Omental fat pad (tissue), 4 donors: ENCODE measurements around the gene ZNG1B. TPM values are rescaled to one million over a fixed set of nuclear protein-coding genes. Genes with fewer than 3 reads are reported as not detected.
"Not testable (repeated sequence)": the region's sequence is repeated elsewhere in the genome, so short reads cannot be mapped to it uniquely, and the experiment has no call there.

Experiments used
- ATAC-seq: fragments of 150-250 bp; one replicate; pipeline ENCODE4 v1.9.1; 2016; ENCODE audit warnings: mild to moderate bottlenecking, moderate library complexity; ENCODE audit not compliant: low FRiP score
- DNase-seq: peaks from one replicate; pipeline ENCODE4 v3.0.0-alpha.2; 2019; ENCODE audit warnings: low spot score
- total RNA-seq, 4 donors: library from RNA; depleted of rRNA; stranded (reverse); fragments of >200 nt; gene quantifications; one replicate each; pipeline ENCODE4 v1.1.0, GENCODE V29; 2016

The ZNG1B gene
- total RNA-seq, 4 donors from 2014 or later: 18.7 to 36.1 (median 29.5) TPM

DNA sequence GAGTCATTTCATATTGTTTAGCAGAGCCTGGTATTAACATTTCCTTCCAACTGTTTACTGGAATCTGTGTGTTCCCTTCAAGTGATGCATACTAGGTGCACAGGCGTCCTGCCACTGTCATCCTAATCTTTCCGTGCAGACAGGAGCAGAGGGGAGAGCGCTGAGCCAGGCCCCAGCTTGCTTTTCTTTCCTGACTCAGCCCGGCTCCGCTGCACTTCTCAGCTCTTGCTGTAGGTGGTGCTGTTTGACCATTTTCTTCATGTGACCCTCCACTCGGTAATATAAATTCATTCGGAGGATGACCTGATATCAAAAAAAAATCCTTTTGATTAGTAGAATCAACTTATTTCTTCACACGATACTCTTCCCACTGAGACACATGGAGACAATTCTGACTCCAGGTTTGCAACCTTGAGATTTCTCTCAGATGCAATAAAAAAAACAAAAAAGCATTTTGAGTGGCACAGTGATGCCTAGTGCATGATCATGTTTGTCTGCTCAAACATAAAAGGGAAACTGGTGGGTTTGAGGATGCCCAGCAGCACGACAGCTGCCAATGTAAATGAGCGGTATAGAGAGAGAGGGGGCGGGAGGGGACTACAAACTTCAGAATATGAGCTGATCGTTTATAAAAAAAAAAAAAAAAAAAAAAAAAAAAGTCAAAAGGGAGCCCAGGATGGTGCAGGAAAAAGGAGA is 90.0 kb downstream of the ZNG1B start:
- not testable (repeated sequence) for DNase-seq

DNA sequence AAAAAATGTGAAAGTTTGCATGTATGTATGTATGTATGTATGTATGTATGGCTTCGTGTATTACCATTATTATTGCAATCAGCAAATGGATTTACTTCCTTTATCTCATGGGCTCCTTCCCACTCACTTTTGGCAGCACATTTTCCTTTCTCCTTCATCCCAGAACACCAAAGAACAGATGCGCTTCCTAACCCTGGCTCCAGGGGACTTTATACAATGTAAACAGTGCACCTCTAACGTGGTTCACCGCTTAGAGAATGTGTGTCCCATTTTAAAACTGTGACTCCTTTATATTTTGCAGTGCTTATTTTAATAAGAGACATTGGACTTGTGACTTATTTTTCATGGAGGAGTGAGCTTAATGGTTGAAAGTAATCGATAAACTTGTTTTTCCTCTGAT is 90.6 kb downstream of the ZNG1B start:
- not testable (repeated sequence) for ATAC-seq, DNase-seq

More for the DNA sequence above, 90.0 kb downstream of the ZNG1B start:
- ATAC-seq: peak; percentile 81

DNA sequence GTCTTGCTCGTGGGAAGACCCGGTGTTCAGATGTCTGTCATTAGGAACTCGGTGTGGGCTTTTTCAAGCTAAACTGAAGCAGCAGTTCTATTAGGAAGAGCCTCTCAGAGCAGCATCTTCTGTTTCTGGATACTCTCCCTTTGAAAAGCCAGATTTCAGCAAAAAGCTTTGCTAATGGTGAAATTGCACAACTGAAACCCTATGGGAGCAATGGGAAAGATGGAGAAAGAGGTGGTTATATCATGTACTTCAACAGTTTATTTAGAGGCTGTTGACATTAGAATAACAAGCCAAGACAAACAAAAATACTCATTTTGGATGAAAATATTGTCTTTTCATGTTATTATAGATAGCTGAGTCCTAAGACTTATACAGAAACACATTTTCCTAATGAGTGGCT is 91.4 kb downstream of the ZNG1B start:
- not testable (repeated sequence) for DNase-seq, ATAC-seq

DNA sequence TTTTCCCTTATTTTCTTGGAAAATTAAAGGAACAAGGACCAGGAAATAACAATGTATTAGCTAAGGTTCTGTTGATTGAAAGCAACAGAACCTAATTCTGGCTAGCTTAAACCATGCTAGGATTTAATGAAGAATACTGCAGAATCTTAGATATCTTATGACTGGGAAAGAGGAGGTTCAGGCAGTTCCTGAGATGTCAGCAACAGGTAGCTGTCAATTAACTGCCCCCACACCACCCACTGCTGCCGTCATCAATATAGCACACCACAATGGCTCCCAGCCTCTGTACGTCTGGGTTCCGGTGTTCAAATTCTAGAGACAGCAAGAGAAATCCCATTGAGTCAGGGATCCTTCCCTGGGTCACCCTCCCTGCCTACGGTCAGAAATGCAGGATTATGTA is 95.5 kb downstream of the ZNG1B start:
- not testable (repeated sequence) for DNase-seq, ATAC-seq

DNA sequence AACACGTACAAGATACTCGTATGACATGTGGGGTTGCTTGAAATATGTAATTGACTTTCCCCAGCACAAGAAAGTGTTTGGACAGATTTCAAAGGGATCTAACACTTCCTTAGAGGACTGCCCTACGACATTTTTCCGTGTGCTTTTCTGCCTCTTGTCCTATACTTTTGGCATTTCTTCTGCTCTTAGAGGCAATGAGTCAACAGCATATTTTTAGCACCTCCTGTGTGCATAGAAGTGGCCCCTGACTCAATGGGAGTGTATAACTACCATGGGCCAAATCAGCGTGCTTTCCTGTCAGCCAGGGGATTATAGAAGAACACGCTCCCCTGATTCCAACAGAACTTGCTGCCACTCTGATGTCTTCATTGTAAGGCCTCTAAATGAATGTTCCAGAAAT is 99.1 kb downstream of the ZNG1B start:
- ATAC-seq: not testable (repeated sequence)

DNA sequence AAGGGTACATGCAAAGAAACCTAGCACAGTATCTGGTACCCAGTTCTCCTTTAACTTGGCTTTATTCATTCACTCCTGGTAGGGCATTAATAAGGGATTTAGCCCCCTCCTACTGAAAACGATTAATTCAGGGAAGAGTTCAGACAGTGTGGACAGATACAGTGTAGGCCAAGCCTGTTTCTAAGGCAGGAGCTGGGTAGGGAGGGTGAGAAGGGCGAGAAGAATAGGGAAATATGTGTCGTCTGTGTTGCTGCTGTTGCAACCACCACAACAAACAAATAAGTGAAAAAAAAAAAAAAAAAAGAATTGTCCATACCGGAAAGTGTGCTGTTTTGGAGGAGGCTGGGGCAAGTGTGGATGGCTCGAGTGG is 103.3 kb downstream of the ZNG1B start:
- peak; percentile 31 for ATAC-seq

More for the DNA sequence above, 99.1 kb downstream of the ZNG1B start:
- DNase-seq: not testable (repeated sequence)

DNA sequence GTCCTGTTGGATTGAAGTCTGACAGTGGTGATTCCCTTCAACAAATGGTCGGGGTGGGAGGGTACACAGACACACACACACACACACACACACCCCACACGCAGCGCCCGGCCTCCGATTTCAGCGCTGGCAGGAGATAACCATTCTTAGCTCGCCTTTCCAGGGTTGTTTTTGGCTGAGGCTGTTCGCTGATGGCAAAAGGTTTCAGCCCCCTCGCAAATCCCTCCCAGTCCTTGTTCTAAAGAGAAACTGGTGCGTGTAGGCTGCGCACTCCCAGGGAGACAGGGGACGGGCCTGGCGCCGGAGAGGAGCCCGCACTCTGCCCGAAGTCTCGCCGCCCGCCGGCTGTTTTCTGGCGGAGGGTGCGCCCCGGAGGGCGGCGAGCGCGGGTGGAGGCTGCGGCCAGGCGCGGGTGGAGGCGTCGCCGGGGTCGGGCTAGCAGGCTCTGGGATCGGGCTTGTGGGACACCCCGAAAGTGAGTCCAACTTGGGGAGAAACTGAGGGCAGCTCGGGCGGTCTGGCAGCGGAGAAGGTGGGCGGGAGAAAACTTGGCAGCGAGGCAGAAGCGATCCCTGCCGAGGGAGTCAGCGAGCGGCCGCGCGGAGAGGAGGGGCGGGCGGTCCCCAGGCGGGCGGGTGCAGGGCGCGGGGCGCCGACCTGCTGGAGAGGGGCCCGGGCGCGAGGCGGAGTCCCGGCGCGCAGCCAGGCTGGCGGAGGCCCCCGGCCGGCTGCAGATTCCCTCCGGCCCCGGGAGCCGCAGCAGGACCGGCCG is 103.9 kb downstream of the ZNG1B start:
- DNase-seq: not testable (repeated sequence)
- peak; percentile 83 for ATAC-seq

More for the DNA sequence above, 103.3 kb downstream of the ZNG1B start:
- not testable (repeated sequence) for DNase-seq

DNA sequence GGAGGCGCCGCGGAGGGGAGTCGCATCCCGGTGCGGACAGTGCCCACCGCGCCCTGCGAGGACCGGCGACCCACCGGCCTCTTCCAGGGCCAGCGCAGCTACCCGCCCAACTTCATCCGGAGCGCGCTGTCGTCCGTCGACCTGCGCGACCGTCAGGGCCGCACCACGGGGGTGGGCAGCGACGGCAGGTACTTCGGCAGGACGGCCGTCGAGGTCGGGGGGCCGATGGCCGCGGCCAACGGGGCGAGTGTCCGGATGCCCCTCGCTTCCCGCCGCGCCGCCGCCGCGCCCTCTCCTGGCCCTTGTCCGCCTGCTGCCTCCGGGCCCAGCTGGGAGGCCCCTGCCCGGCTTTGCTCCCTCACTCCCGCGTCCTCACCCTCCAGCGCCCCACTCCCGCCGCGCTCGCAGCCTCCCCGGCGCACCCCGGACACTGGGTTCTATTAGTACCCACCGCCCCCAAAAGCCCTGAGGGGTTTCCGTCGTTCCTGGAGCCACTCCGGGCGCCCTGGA is 104.5 kb downstream of the ZNG1B start:
- ATAC-seq: peak; percentile 63
- not testable (repeated sequence) for DNase-seq

DNA sequence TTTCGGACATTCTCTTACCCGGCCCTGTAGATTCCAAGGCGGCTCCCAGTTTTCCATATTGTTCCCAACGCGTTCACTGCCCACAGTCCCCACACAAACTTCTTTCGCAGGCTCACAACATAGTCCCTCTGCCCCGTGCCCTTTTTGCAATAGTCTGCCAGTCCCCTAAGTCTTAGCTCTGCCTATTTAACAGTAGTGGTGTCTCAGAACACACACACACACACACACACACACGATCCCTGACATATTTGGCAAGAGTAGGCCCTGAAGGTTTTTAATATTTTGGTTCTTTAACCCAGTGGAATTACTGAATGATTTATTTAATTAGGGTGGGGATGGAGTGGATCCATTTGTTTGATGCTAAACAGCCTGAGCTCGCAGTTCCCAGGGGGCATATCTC is 105.0 kb downstream of the ZNG1B start:
- not testable (repeated sequence) for ATAC-seq, DNase-seq

Other genes with a start within 250 kb of the ZNG1B start
- gene PAX8, start 158.8 kb upstream of the ZNG1B start, total RNA-seq: 1 to 10 TPM; 2.8 to 9.4 (median 5.8) TPM
- under 1 TPM in 2 of 4 donors, not detected in 2; 0.19 to 0.24 TPM for gene FOXD4L1, start 61.0 kb downstream of the ZNG1B start, total RNA-seq
- 10 to 100 TPM in 1 of 4 donors, 1 to 10 TPM in 3; 4.5 to 10.6 (median 7.4) TPM for gene RABL2A, start 189.6 kb downstream of the ZNG1B start, total RNA-seq